ENCODE measurements around the gene KRT14. TPM values are rescaled to one million over a fixed set of nuclear protein-coding genes. Genes with fewer than 3 reads are reported as not detected.

KRT14 gene
- total and polyA plus RNA-seq, 10 donors, result 0.06 to 0.79 (median 0.17) TPM; not detected in 6

- 84 to 88% (median 86%) methylated on average over 5 of the region's 5 CpGs for WGBS, 5 donors
- intact Hi-C loops (cut with DNase I; ENCODE audit: low total_unique reads), result loop anchor here (5.0 kb wide), 1 partner anchor 110 kb away; no protein-coding TSS in a partner anchor
- Histone ChIP-seq H3K4me3 (no peak overlapping the region), H3K9me3 (no peaks in the 10 kb centered on the region), H3K27ac (no peak overlapping the region), H3K36me3 (no peaks in the 10 kb centered on the region), H3K4me1 (peaks cover 12 to 35% (median 25%) of the 10 kb centered on the region in 6 donors), H3K27me3 (replicated peaks in 1 of 7) (peaks cover 0 to 29% (median 0%) of the 10 kb centered on the region in 7 donors)
- no peak for DNase-seq
- no peak for TF ChIP-seq POLR2A (IDR thresholded peaks at IDR 0.05)
- no peak for TF ChIP-seq POLR2AphosphoS5 (IDR thresholded peaks at IDR 0.05)
- TF ChIP-seq, protein P1, sequence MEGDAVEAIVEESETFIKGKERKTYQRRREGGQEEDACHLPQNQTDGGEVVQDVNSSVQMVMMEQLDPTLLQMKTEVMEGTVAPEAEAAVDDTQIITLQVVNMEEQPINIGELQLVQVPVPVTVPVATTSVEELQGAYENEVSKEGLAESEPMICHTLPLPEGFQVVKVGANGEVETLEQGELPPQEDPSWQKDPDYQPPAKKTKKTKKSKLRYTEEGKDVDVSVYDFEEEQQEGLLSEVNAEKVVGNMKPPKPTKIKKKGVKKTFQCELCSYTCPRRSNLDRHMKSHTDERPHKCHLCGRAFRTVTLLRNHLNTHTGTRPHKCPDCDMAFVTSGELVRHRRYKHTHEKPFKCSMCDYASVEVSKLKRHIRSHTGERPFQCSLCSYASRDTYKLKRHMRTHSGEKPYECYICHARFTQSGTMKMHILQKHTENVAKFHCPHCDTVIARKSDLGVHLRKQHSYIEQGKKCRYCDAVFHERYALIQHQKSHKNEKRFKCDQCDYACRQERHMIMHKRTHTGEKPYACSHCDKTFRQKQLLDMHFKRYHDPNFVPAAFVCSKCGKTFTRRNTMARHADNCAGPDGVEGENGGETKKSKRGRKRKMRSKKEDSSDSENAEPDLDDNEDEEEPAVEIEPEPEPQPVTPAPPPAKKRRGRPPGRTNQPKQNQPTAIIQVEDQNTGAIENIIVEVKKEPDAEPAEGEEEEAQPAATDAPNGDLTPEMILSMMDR (IDR thresholded peaks at IDR 0.05 in 8 of 11, conservative IDR thresholded peaks at IDR 0.05 in 3 of 11), result no peak
Observed at GRCh38 chr17:41552455-41552854, 34.2 kb downstream of the KRT14 start.

DNA sequence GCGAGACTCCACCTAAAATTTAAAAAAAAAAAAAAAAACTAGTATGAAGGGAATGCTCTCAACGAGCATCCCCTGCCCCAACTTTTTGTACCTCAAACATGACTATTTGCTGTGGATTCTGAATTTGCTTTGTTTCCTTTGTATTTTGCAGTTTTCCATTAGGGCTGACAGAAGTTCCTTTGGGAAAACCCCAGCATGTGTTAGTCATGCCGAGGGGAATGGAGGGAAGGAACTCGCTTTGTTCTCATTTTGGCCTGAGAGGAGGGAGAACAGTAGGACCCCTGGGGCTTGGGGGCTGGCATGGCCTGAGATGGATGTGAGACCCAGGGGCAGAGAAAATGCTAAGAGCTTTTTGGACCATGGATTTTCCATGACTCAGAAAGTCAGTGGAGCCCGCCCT is 35.3 kb downstream of the KRT14 start:
- intact Hi-C loops (cut with DNase I; ENCODE audit: low total_unique reads), result loop anchor here (5.0 kb wide), 1 partner anchor 111 kb away; no protein-coding TSS in a partner anchor
- Histone ChIP-seq H3K4me1 (peaks cover 12 to 33% (median 25%) of the 10 kb centered on the region in 6 donors), H3K4me3 (no peak overlapping the region), H3K9me3 (peaks cover 0 to 8% (median 0%) of the 10 kb centered on the region in 8 donors), H3K27me3 (replicated peaks in 1 of 7) (peaks cover 0 to 21% (median 0%) of the 10 kb centered on the region in 7 donors), H3K36me3 (no peaks in the 10 kb centered on the region), H3K27ac (no peak overlapping the region)
- 62 to 81% (median 73%) methylated on average over 5 of the region's 5 CpGs for WGBS, 5 donors
- DNase-seq, result no peak
- TF ChIP-seq POLR2A (IDR thresholded peaks at IDR 0.05) (no peak), POLR2AphosphoS5 (IDR thresholded peaks at IDR 0.05) (no peak)
- TF ChIP-seq, protein P1 (IDR thresholded peaks at IDR 0.05 in 8 of 11, conservative IDR thresholded peaks at IDR 0.05 in 3 of 11), result no peak

DNA sequence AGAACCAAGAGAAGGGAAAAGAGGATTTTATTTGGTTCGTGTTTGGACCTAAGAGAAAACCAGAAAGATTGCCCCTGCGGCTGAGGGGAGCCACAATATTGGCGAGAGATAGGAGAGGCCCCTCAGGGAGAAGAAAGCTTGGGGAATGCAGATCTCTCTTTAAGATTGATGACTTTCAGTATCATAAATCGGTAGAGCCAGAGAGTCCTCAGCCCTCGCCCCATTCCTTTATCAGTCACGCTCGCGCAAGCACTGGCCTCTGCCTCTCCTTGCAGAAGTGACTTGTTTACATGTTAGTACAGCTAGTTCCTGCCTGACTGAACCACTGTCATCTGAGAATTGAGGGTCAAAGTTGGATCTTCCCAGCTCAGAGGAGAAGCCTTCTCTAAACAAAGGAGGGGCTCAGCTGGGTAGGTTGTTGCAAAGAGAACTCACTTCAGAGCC is 37.1 kb downstream of the KRT14 start:
- Histone ChIP-seq H3K27me3 (replicated peaks in 1 of 7) (peaks cover 0 to 20% (median 0%) of the 10 kb centered on the region in 7 donors), H3K9me3 (peaks cover 0 to 10% (median 0%) of the 10 kb centered on the region in 8 donors), H3K36me3 (no peaks in the 10 kb centered on the region), H3K27ac (peak overlapping the region in 1 of 8 donors; percentile 65), H3K4me1 (peaks cover 12 to 24% (median 22%) of the 10 kb centered on the region in 6 donors), H3K4me3 (peak overlapping the region in 1 of 8 donors; percentile 57)
- intact Hi-C loops (cut with DNase I; ENCODE audit: low total_unique reads), result loop anchor here (5.0 kb wide), 3 partner anchors 98 to 642 kb away; no protein-coding TSS in a partner anchor
- no peak for DNase-seq
- 72 to 83% (median 79%) methylated on average over 8 of the region's 8 CpGs for WGBS, 5 donors
- TF ChIP-seq, protein P1 (IDR thresholded peaks at IDR 0.05 in 8 of 11, conservative IDR thresholded peaks at IDR 0.05 in 3 of 11), result no peak
- TF ChIP-seq POLR2AphosphoS5 (IDR thresholded peaks at IDR 0.05), result no peak
- TF ChIP-seq POLR2A (IDR thresholded peaks at IDR 0.05), result no peak

DNA sequence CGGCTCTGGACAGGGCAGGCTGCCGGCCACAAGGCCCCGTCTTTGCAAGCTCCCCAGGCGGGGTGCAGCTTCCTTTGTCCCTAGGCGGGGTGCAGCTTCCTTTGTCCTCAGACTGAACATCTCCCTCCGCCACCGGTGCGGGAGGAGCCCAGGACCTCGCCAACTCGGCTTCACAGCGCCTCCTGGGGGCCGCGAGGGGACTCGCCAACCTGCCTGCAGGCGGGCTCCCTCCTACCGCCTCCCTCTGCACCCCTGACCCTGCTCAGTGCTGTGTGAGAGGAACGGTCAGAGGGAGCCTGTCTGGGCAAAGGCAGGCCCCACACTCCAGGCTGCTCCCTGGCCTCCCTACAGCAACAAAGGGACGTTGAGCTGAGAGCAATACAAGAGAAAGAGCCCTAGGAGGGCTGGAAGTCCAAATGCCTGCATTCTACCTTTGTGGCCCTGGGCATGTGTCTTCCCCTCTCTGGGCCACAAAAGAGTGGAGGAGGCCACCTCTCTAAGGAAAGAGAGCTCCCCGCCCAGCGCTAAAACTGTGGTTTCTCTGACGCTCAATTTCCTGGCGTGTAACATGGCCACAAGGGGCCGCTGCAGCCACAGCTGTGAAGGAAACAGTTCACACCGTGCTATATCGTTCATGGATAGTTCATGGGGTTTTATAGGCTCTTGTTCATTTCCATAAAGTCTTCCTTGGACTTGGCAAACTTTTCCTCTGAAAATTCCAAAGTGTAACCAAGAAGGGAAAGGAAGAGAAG is 37.7 kb downstream of the KRT14 start:
- 0 to 3% (median 2%) methylated on average over 15 to 25 of the region's 25 CpGs for WGBS, 5 donors
- TF ChIP-seq POLR2AphosphoS5 (IDR thresholded peaks at IDR 0.05) (peak; percentile 9 to 63 (median 46)), POLR2A (IDR thresholded peaks at IDR 0.05) (no peak)
- TF ChIP-seq, protein P1 (IDR thresholded peaks at IDR 0.05 in 8 of 11, conservative IDR thresholded peaks at IDR 0.05 in 3 of 11), result peak; percentile 69 to 94 (median 86)
- intact Hi-C loops (cut with DNase I; ENCODE audit: low total_unique reads), result loop anchor here (5.0 kb wide), 2 partner anchors 98 to 642 kb away; no protein-coding TSS in a partner anchor
- Histone ChIP-seq H3K4me3 (peak overlapping the region in 5 of 8 donors; percentile 13 to 57 (median 21)), H3K4me1 (peaks cover 12 to 24% (median 22%) of the 10 kb centered on the region in 6 donors), H3K9me3 (peaks cover 0 to 10% (median 0%) of the 10 kb centered on the region in 8 donors), H3K36me3 (no peaks in the 10 kb centered on the region), H3K27me3 (replicated peaks in 1 of 7) (peaks cover 0 to 20% (median 0%) of the 10 kb centered on the region in 7 donors), H3K27ac (peak overlapping the region in 5 of 8 donors; percentile 55 to 75 (median 65))
- DNase-seq, result peak; percentile 95

All from spleen (tissue), 11 donors.